ENCODE measurements around the gene LIMA1.

- no peak for TF ChIP-seq CTCF (IDR thresholded peaks at IDR 0.05)
- TF ChIP-seq EZH2 (IDR thresholded peaks at IDR 0.05; ENCODE audit: borderline replicate concordance, insufficient read depth, low read depth, low read length, poor library complexity, severe bottlenecking): no peak
Measured at GRCh38 chr12:50207424-50207823, 75.9 kb downstream of the LIMA1 start.
